Measurements from ENCODE around the gene LRGUK. TPM values are rescaled to one million over a fixed set of nuclear protein-coding genes. Genes with fewer than 3 reads are reported as not detected.

Gene LRGUK
- under 0.01 and 0.76 TPM in 2 replicates for total RNA-seq

GRCh38 chr7:134126966-134127848 lies at the start of gene LRGUK:
Gene LRGUK (plus strand): TSS chr7:134127340. CDS start chr7:134127368, 28 bp downstream.

Other genes starting within 250 kb of the LRGUK start
- gene SLC35B4, start 189.6 kb downstream of the LRGUK start, total RNA-seq = 11.0 and 16.7 TPM in 2 replicates

All from epithelial cell of umbilical artery (primary cell).